Stimulated activated naive CD4-positive, alpha-beta T cell treated with Interleukin-2 at 50 U/mL for 16 hours (primary cell): ENCODE measurements around the gene CARD19.
"Not testable (repeated sequence)": the region's sequence is repeated elsewhere in the genome, so short reads cannot be mapped to it uniquely, and the experiment has no call there.

Source experiments
- DNase-seq: peaks from one replicate; lab custom pipeline; 2025; lab: John Stamatoyannopoulos, UW

The CARD19 gene

GRCh38 chr9:93107151-93107824 is 11.3 kb downstream of the CARD19 start:
- DNase-seq: no peak

- DNase-seq: no peak
Measured at GRCh38 chr9:93107825-93108161, 11.8 kb downstream of the CARD19 start.

- DNase-seq: peak; percentile 49
Measured at GRCh38 chr9:93108291-93109041, 12.4 kb downstream of the CARD19 start.

GRCh38 chr9:93110311-93110855 is 14.4 kb downstream of the CARD19 start:
- no peak for DNase-seq

- DNase-seq: no peak
Measured at GRCh38 chr9:93111001-93111370, 15.0 kb downstream of the CARD19 start.

GRCh38 chr9:93111371-93112115 is 15.5 kb downstream of the CARD19 start:
- DNase-seq: no peak

GRCh38 chr9:93112116-93112863 is 16.3 kb downstream of the CARD19 start:
- no peak for DNase-seq

- DNase-seq: no peak
Measured at GRCh38 chr9:93112864-93113389, 16.9 kb downstream of the CARD19 start.

GRCh38 chr9:93114169-93114983 is 18.4 kb downstream of the CARD19 start:
- DNase-seq: no peak

GRCh38 chr9:93114984-93115335 is 18.9 kb downstream of the CARD19 start:
- DNase-seq: no peak

- DNase-seq: no peak
Measured at GRCh38 chr9:93115486-93116071, 19.6 kb downstream of the CARD19 start.

- DNase-seq: no peak
Measured at GRCh38 chr9:93116072-93116961, 20.3 kb downstream of the CARD19 start.

- DNase-seq: not testable (repeated sequence)
Measured at GRCh38 chr9:93117521-93117920, 21.5 kb downstream of the CARD19 start.

- DNase-seq: no peak
Measured at GRCh38 chr9:93117924-93118862, 22.2 kb downstream of the CARD19 start.

- DNase-seq: no peak
Measured at GRCh38 chr9:93118863-93119702, 23.1 kb downstream of the CARD19 start.

- DNase-seq: no peak
Measured at GRCh38 chr9:93119703-93119952, 23.6 kb downstream of the CARD19 start.

GRCh38 chr9:93119953-93120845 is 24.2 kb downstream of the CARD19 start:
- DNase-seq: peak; percentile 11
